ENCODE data around the gene SWI5. TPM values are rescaled to one million over a fixed set of nuclear protein-coding genes. Genes with fewer than 3 reads are reported as not detected.
A peak's percentile ranks its signal among the peaks of the same experiment; 100 is the strongest.

Gene SWI5
- polyA plus RNA-seq, 3 donors, result 14.4 to 18.0 (median 16.2) TPM

- Mint-ChIP-seq H3K36me3 (peaks cover 21 to 37% of the 10 kb centered on the region in 2 donors), H3K27ac (no peak overlapping the region), H3K4me3 (no peak overlapping the region), H3K4me1 (peaks cover 14% of the 10 kb centered on the region), H3K9me3 (peaks cover 0 to 3% (median 2%) of the 10 kb centered on the region in 7 donors), H3K27me3 (ENCODE audit: low read depth in 3 of 3) (peaks cover 12 to 27% (median 17%) of the 10 kb centered on the region in 3 donors)
- no peak overlapping the region for H3K27ac ChIP-seq (ENCODE audit: low read depth in 1 of 2, low read length in 2 of 2)
- H3K27me3 ChIP-seq (ENCODE audit: control insufficient read depth in 2 of 2, insufficient read depth in 2 of 2, low read length in 2 of 2), result peaks cover 0 to 13% of the 10 kb centered on the region in 2 donors
- no peak overlapping the region for H3K4me2 ChIP-seq (replicated peaks; ENCODE audit: extremely low read depth, low read length, poor library complexity, severe bottlenecking)
- H3K9me3 ChIP-seq (replicated peaks in 1 of 2; ENCODE audit: control insufficient read depth in 1 of 2, insufficient read depth in 1 of 2, low read length in 2 of 2), result no peaks in the 10 kb centered on the region
- no peaks in the 10 kb centered on the region for H3K79me2 ChIP-seq (ENCODE audit: insufficient read depth, low read length)
- intact Hi-C loops (cut with micrococcal nuclease), result no loop called here
- H2AFZ ChIP-seq (ENCODE audit: insufficient read depth, low read depth, low read length, poor library complexity, severe bottlenecking), result no peak overlapping the region
- H3K9ac ChIP-seq (ENCODE audit: insufficient read depth, low read length, poor library complexity, severe bottlenecking), result no peak overlapping the region
- peaks cover 26 to 27% of the 10 kb centered on the region in 2 donors for H3K36me3 ChIP-seq (replicated peaks in 1 of 2; ENCODE audit: control insufficient read depth in 1 of 2, insufficient read depth in 2 of 2, low read length in 2 of 2)
- no peak overlapping the region for H3K4me3 ChIP-seq (replicated peaks in 1 of 3; ENCODE audit: low read depth in 2 of 3, low read length in 3 of 3)
- H4K20me1 ChIP-seq (ENCODE audit: insufficient read depth, low read length), result no peaks in the 10 kb centered on the region
- TF ChIP-seq, protein P1, sequence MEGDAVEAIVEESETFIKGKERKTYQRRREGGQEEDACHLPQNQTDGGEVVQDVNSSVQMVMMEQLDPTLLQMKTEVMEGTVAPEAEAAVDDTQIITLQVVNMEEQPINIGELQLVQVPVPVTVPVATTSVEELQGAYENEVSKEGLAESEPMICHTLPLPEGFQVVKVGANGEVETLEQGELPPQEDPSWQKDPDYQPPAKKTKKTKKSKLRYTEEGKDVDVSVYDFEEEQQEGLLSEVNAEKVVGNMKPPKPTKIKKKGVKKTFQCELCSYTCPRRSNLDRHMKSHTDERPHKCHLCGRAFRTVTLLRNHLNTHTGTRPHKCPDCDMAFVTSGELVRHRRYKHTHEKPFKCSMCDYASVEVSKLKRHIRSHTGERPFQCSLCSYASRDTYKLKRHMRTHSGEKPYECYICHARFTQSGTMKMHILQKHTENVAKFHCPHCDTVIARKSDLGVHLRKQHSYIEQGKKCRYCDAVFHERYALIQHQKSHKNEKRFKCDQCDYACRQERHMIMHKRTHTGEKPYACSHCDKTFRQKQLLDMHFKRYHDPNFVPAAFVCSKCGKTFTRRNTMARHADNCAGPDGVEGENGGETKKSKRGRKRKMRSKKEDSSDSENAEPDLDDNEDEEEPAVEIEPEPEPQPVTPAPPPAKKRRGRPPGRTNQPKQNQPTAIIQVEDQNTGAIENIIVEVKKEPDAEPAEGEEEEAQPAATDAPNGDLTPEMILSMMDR (IDR thresholded peaks at IDR 0.05), result no peak
- WGBS (ENCODE audit: insufficient coverage), result 96% methylated on average over 12 of the region's 20 CpGs
- H3K4me1 ChIP-seq (ENCODE audit: control insufficient read depth in 1 of 2, insufficient read depth in 2 of 2, low read length in 2 of 2), result peaks cover 12 to 19% of the 10 kb centered on the region in 2 donors
- no peak for DNase-seq
Observed at GRCh38 chr9:128254362-128254761, 21.7 kb upstream of the SWI5 start.

DNA sequence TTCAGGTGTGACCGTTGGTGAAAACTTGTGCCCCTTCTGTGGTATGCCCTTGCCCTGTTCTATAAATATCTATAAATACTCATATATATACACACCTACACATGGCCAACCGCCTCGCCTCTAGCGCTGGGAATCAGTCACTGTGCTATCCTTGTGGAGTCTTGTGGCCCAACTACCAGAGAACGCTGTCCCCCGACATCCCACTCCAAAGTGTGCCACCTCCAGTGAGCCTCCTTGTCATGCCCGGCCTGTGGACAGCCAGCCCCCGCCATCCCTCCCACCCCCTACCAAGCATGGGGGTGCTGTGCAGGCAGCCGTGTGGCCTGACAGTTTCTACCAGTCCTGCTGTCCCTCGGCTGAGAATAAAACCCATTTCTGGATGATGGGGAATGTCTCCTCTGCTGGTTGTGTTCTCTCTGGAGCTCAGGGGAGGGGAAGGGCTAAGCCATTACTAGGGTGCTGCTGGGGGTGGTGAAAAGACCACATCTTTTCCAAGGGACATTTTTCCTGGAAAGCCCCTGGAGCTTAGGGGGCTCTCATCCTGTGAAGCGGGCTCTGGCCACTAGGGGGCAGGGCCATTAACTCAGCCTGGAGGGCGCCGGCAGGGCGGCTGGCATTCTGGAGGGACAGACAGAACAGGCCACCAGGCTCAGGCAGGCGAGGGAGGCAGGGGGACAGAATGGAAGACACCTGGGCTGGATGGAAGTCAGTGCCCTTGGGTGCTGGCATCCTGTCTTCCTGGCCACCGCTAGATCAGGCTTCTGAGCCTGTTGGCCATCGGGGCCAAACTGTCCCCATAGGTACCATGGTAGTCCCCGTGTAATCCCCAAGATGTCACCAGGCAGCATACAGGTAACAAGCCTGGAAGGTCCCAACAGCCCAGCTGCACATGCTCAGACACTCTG lies 21.0 kb upstream of the SWI5 start:
- TF ChIP-seq, protein P1 (IDR thresholded peaks at IDR 0.05), result peak; percentile 86
- Histone ChIP-seq H3K9ac (ENCODE audit: insufficient read depth, low read length, poor library complexity, severe bottlenecking) (no peak overlapping the region), H3K9me3 (replicated peaks in 1 of 2; ENCODE audit: control insufficient read depth in 1 of 2, insufficient read depth in 1 of 2, low read length in 2 of 2) (no peaks in the 10 kb centered on the region), H3K4me2 (replicated peaks; ENCODE audit: extremely low read depth, low read length, poor library complexity, severe bottlenecking) (no peak overlapping the region), H4K20me1 (ENCODE audit: insufficient read depth, low read length) (no peaks in the 10 kb centered on the region), H3K79me2 (ENCODE audit: insufficient read depth, low read length) (no peaks in the 10 kb centered on the region), H3K27ac (ENCODE audit: low read depth in 1 of 2, low read length in 2 of 2) (no peak overlapping the region), H3K4me3 (replicated peaks in 1 of 3; ENCODE audit: low read depth in 2 of 3, low read length in 3 of 3) (no peak overlapping the region), H3K36me3 (replicated peaks in 1 of 2; ENCODE audit: control insufficient read depth in 1 of 2, insufficient read depth in 2 of 2, low read length in 2 of 2) (peaks cover 34% of the 10 kb centered on the region in 2 donors), H2AFZ (ENCODE audit: insufficient read depth, low read depth, low read length, poor library complexity, severe bottlenecking) (no peak overlapping the region), H3K27me3 (ENCODE audit: control insufficient read depth in 2 of 2, insufficient read depth in 2 of 2, low read length in 2 of 2) (peaks cover 0 to 8% of the 10 kb centered on the region in 2 donors), H3K4me1 (ENCODE audit: control insufficient read depth in 1 of 2, insufficient read depth in 2 of 2, low read length in 2 of 2) (peaks cover 9 to 15% of the 10 kb centered on the region in 2 donors)
- Mint-ChIP-seq H3K27ac (peak overlapping the region in 1 of 7 donors; percentile 77), H3K36me3 (peaks cover 27 to 44% of the 10 kb centered on the region in 2 donors), H3K4me1 (peaks cover 9% of the 10 kb centered on the region), H3K9me3 (peaks cover 0 to 3% (median 0%) of the 10 kb centered on the region in 7 donors), H3K4me3 (no peak overlapping the region), H3K27me3 (ENCODE audit: low read depth in 3 of 3) (peaks cover 6 to 21% (median 10%) of the 10 kb centered on the region in 3 donors)
- intact Hi-C loops (cut with micrococcal nuclease), result no loop called here
- DNase-seq, result peak in 2 of 3 donors; percentile 48 to 49
- 81% methylated on average over 9 of the region's 18 CpGs for WGBS (ENCODE audit: insufficient coverage)

All from CD14-positive monocyte (primary cell).